ENCODE measurements around the gene C14orf180. TPM values are rescaled to one million over a fixed set of nuclear protein-coding genes. Genes with fewer than 3 reads are reported as not detected.

Gene C14orf180
- total RNA-seq, 2 donors from 2014 or later, result 19.4 TPM; not detected in 1

DNA sequence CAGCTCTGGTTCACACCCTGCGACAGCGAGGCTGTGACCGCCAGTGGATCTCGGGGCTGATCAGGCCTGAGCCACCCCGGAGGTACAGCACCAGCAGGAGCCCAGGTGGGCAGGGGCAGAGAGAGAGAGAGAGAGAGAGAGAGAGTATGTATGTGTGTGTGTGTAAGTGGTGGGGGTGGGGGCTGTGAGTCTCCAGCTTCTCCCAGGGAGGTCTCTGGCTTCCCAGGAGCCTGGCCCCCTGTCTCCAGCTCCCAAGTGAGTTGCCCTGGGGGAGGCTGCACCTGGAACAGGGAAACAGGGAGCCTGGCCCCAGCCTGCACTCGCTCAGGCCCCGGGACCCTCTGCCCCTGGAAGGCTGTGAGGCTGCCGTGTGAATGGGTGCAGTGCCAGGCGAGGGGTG lies 2.0 kb downstream of the C14orf180 start:
- Histone ChIP-seq H3K4me3 (no peak overlapping the region), H3K36me3 (replicated peaks in 1 of 2; ENCODE audit: insufficient read depth in 1 of 2, low read depth in 2 of 2) (no peaks in the 10 kb centered on the region), H3K4me1 (peaks cover 62% of the 10 kb centered on the region), H3K27me3 (no peaks in the 10 kb centered on the region), H3K9me3 (no peaks in the 10 kb centered on the region), H3K27ac (no peak overlapping the region)
- intact Hi-C loops (cut with DNase I), result no loop called here
- DNase-seq (no peak), ATAC-seq (no peak)
- TF ChIP-seq, protein P1, sequence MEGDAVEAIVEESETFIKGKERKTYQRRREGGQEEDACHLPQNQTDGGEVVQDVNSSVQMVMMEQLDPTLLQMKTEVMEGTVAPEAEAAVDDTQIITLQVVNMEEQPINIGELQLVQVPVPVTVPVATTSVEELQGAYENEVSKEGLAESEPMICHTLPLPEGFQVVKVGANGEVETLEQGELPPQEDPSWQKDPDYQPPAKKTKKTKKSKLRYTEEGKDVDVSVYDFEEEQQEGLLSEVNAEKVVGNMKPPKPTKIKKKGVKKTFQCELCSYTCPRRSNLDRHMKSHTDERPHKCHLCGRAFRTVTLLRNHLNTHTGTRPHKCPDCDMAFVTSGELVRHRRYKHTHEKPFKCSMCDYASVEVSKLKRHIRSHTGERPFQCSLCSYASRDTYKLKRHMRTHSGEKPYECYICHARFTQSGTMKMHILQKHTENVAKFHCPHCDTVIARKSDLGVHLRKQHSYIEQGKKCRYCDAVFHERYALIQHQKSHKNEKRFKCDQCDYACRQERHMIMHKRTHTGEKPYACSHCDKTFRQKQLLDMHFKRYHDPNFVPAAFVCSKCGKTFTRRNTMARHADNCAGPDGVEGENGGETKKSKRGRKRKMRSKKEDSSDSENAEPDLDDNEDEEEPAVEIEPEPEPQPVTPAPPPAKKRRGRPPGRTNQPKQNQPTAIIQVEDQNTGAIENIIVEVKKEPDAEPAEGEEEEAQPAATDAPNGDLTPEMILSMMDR (IDR thresholded peaks at IDR 0.05), result no peak
- no peak for TF ChIP-seq POLR2A (IDR thresholded peaks at IDR 0.05)
- WGBS, 2 donors, result 73 to 74% methylated on average over 6 to 8 of the region's 9 CpGs

DNA sequence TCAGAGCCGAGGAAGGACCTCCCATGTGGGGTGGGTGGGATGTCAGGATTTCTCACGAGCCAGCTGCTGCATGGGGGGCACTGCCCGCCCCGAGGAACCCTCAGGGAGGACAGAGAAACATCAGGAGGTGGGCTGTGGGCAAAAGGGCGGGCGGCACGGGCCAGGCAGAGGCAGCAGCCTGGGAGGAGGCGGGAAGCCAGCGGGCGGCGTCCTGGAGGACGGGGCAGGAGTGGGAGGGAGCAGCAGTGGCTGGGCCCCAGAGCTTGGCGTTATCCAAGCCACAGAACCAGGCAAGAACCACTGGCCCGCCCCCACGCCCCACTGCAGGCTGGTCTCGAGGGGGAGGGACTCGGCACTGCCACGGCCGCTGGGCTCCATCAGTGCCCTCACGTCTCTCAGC lies 2.4 kb downstream of the C14orf180 start:
- Histone ChIP-seq H3K36me3 (replicated peaks in 1 of 2; ENCODE audit: insufficient read depth in 1 of 2, low read depth in 2 of 2) (no peaks in the 10 kb centered on the region), H3K27ac (no peak overlapping the region), H3K4me1 (peaks cover 57% of the 10 kb centered on the region), H3K9me3 (no peaks in the 10 kb centered on the region), H3K27me3 (no peaks in the 10 kb centered on the region), H3K4me3 (no peak overlapping the region)
- ATAC-seq, result no peak
- no peak for TF ChIP-seq POLR2A (IDR thresholded peaks at IDR 0.05)
- TF ChIP-seq, protein P1 (IDR thresholded peaks at IDR 0.05), result no peak
- intact Hi-C loops (cut with DNase I), result no loop called here
- WGBS, 2 donors, result 80 to 82% methylated on average over 18 to 20 of the region's 20 CpGs
- DNase-seq, result peak in 1 of 4 donors; percentile 27

DNA sequence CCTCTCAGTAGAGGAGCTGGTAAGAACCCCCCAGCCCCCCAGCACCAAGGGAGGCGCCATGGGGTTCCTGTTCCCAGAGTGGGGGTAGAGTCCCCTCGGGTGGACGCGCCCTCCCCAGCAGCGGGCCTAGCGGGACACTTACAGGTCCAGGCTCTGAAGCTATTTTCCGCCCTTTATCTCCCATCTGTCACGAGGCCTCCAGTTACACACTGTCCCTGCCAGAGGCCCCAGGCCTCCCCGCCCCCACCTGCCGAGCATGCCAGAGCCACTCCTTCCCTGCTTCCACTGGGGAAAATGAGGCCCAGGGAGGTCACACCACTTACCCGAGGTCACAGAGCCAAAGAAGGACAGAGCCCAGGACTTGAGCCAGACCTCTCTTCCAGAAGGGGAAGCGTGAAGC lies 3.1 kb downstream of the C14orf180 start:
- 31 to 35% methylated on average over 5 to 10 of the region's 12 CpGs for WGBS, 2 donors
- peak in 3 of 4 donors; percentile 15 to 57 (median 28) for DNase-seq
- intact Hi-C loops (cut with DNase I), result no loop called here
- TF ChIP-seq, protein P1 (IDR thresholded peaks at IDR 0.05), result no peak
- TF ChIP-seq POLR2A (IDR thresholded peaks at IDR 0.05), result no peak
- peak; percentile 10 for ATAC-seq
- no peak overlapping the region for H3K4me3 ChIP-seq
- H3K27ac ChIP-seq, result no peak overlapping the region
- H3K9me3 ChIP-seq, result no peaks in the 10 kb centered on the region
- no peaks in the 10 kb centered on the region for H3K27me3 ChIP-seq
- no peaks in the 10 kb centered on the region for H3K36me3 ChIP-seq (replicated peaks in 1 of 2; ENCODE audit: insufficient read depth in 1 of 2, low read depth in 2 of 2)
- peaks cover 51% of the 10 kb centered on the region for H3K4me1 ChIP-seq

DNA sequence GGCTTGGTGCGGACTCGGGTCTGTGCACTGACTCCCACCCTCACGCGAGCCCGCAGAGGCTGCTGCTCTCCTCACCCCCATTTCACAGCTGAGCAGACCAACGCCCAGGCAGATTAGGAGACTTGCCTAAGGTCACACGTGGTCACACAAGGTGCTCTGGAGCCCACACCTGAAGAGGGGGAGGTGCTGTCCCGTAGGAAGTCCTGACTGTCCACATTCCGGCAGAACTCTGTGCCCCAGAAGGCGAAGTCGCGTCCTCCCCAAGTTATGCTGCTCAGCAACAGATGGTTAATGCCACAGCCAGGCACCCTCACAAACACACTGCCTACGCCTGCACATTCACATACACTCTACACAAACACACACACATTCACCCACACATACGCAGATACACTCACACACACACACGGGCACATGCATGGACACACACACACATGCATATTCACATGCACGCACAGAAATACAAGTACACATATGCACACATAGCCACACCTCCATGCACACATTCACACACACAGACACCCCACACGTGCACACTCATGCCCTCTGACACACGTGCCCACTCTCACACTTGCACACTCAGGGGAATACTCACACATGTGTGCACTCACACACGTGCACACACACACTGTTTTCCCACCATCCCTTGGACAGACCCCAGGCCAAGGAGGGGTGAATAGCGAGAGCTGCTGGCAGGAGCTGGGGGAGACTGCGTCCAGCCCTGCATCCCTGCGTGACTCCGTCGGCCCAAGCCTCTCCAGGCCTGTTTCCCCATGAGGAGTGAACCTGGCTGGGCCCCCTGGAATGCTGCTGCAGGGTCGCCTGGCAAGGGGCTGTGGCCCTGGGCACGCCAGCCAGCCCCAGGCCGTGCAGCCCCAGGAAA lies 4.1 kb downstream of the C14orf180 start:
- Histone ChIP-seq H3K4me3 (no peak overlapping the region), H3K36me3 (replicated peaks in 1 of 2; ENCODE audit: insufficient read depth in 1 of 2, low read depth in 2 of 2) (no peaks in the 10 kb centered on the region), H3K27ac (no peak overlapping the region), H3K27me3 (no peaks in the 10 kb centered on the region), H3K9me3 (no peaks in the 10 kb centered on the region), H3K4me1 (peaks cover 46% of the 10 kb centered on the region)
- no peak for TF ChIP-seq POLR2A (IDR thresholded peaks at IDR 0.05)
- TF ChIP-seq, protein P1 (IDR thresholded peaks at IDR 0.05), result no peak
- WGBS, 2 donors, result 70 to 77% methylated on average over 14 to 27 of the region's 27 CpGs
- no peak for ATAC-seq
- intact Hi-C loops (cut with DNase I), result no loop called here
- no peak for DNase-seq
